HepG2 (cell line): ENCODE results near the gene MTA3. TPM values are rescaled to one million over a fixed set of nuclear protein-coding genes. Genes with fewer than 3 reads are reported as not detected.

Experiments
- ATAC-seq: fragments of 200-7000 bp; cut with Tn5 transposase; 3 replicates; pipeline ENCODE4 v1.9.1; 2020; ENCODE audit warnings: mild to moderate bottlenecking, moderate library complexity
- BruUV-seq: library from RNA; stranded (reverse); fragments of 400-500 nt; replicated peaks from 2 replicates; lab custom pipeline; 2021; lab: Mats Ljungman, UMichigan
- CTCF ChIA-PET: fragments of 300-600 bp; formaldehyde crosslinking; extraction: SDS; loops from one replicate; lab custom pipeline; 2021; ENCODE audit warnings: low total read pairs, inconsistent platforms, low intra/inter-chr PET ratio; lab: Yijun Ruan, JAX
- POLR2A ChIA-PET: fragments of 350-600 bp; sonication (Branson Sonifier 250); formaldehyde crosslinking; loops from one replicate; lab custom pipeline; 2020; ENCODE audit warnings: antibody characterized with exemption, inconsistent platforms; lab: Yijun Ruan, JAX
- DNase-seq: peaks from one replicate; pipeline ENCODE4 v3.0.0-alpha.2; 2015; ENCODE audit warnings: low spot score
- FAIRE-seq: peaks from 3 replicates; lab custom pipeline; 2011; peaks lifted over from hg19 to GRCh38; lab: Jason Lieb, UNC
- H2AFZ ChIP-seq: one replicate; pipeline ENCODE4 v1.6.1; 2011; ENCODE audit warnings: low read length, inconsistent platforms
- H3K27ac ChIP-seq: fragments of 300-600 bp; 3 replicates; pipeline ENCODE4 v1.8.0; 2011; ENCODE audit warnings: mixed run types, mild to moderate bottlenecking, mixed read lengths, low read length, inconsistent platforms; ENCODE audit not compliant: insufficient read depth; ENCODE audit errors: extremely low read length
- H3K27me3 ChIP-seq, 2 experiments: fragments of 200-600 bp in 1 of 2; 2 replicates in 1 of 2; 3 replicates in 1 of 2; pipeline versions ENCODE4 v1.6.0 to v1.8.0; 2011; ENCODE audit warnings: low read length in 2 of 2, mild to moderate bottlenecking in 2 of 2, moderate library complexity in 2 of 2, inconsistent platforms in 1 of 2; ENCODE audit not compliant: insufficient read depth in 2 of 2, control insufficient read depth in 1 of 2
- H3K36me3 ChIP-seq, 2 experiments: fragments of 200-600 bp in 1 of 2; replicated peaks in 1 of 2; 2 replicates in 1 of 2; 3 replicates in 1 of 2; pipeline versions ENCODE4 v1.5.1 to v1.8.0; 2011; ENCODE audit warnings: low read length in 2 of 2, inconsistent platforms in 1 of 2; ENCODE audit not compliant: insufficient read depth in 2 of 2, control insufficient read depth in 1 of 2
- H3K4me1 ChIP-seq: 2 replicates; pipeline ENCODE4 v1.5.1; 2012; ENCODE audit warnings: low read length, inconsistent platforms; ENCODE audit not compliant: insufficient read depth
- H3K4me2 ChIP-seq: 2 replicates; pipeline ENCODE4 v1.6.0; 2011; ENCODE audit warnings: low read depth, low read length, inconsistent platforms
- H3K4me3 ChIP-seq, 3 experiments: fragments of 200-600 bp in 1 of 3; sonication (generic), shearing (Covaris generic) in 1 of 3; replicated peaks in 1 of 3; 2 replicates each; pipeline ENCODE4 v1.5.1; 2011 to 2016; ENCODE audit warnings: low read length in 3 of 3, inconsistent platforms in 2 of 3, low read depth in 2 of 3, mild to moderate bottlenecking in 2 of 3, control low read depth in 1 of 3, mixed read lengths in 1 of 3; ENCODE audit not compliant: insufficient read depth in 1 of 3
- H3K79me2 ChIP-seq: one replicate; pipeline ENCODE4 v1.6.1; 2011; ENCODE audit warnings: low read length, inconsistent platforms; ENCODE audit not compliant: insufficient read depth
- H3K9ac ChIP-seq: 2 replicates; pipeline ENCODE4 v1.6.0; 2011; ENCODE audit warnings: mild to moderate bottlenecking, low read depth, low read length, inconsistent platforms; ENCODE audit not compliant: insufficient read depth
- H3K9me3 ChIP-seq: 2 replicates; pipeline ENCODE4 v1.5.1; 2012; ENCODE audit warnings: mild to moderate bottlenecking, low read length
- H4K20me1 ChIP-seq: 2 replicates; pipeline ENCODE4 v1.6.0; 2011; ENCODE audit warnings: inconsistent platforms, mild to moderate bottlenecking, low read length, moderate library complexity; ENCODE audit not compliant: insufficient read depth
- ADNP ChIP-seq: sonication (generic); formaldehyde crosslinking; IDR thresholded peaks from 2 replicates; pipeline ENCODE4 v1.4.0; 2020; ENCODE audit warnings: missing genetic modification reagents
- ASH2L ChIP-seq: fragments of 300-600, 200-600 bp; sonication (generic); IDR thresholded peaks from 2 replicates; pipeline ENCODE4 v1.7.0; 2017; ENCODE audit warnings: low read depth, mild to moderate bottlenecking, moderate library complexity, mixed read lengths, low read length; ENCODE audit not compliant: insufficient read length
- CCAR2 ChIP-seq: fragments of 200-400 bp; formaldehyde crosslinking; optimal IDR thresholded peaks from 2 replicates; pipeline ENCODE3; 2018; ENCODE audit warnings: low read depth, mild to moderate bottlenecking, low read length, moderate library complexity
- EHMT2 ChIP-seq: fragments of 200-600 bp; sonication (generic); IDR thresholded peaks from 2 replicates; pipeline ENCODE4 v1.7.0; 2017; ENCODE audit warnings: antibody characterized with exemption, low read depth, low read length, borderline replicate concordance
- JUNB ChIP-seq: sonication (generic); formaldehyde crosslinking; IDR thresholded peaks from 2 replicates; pipeline ENCODE4 v1.8.0; 2022; ENCODE audit warnings: missing genetic modification reagents, mild to moderate bottlenecking, borderline replicate concordance
- MYC ChIP-seq: sonication (generic); formaldehyde crosslinking; IDR thresholded peaks from 2 replicates; pipeline ENCODE4 v1.9.0; 2021; ENCODE audit warnings: missing genetic modification reagents, borderline replicate concordance
- NR2F1 ChIP-seq, 2 experiments: fragments of 450-650 bp in 1 of 2; formaldehyde crosslinking in 1 of 2; IDR thresholded peaks; 2 replicates each; pipeline versions ENCODE4 v1.5.0 to v1.6.1; 2016 to 2020; ENCODE audit warnings: mild to moderate bottlenecking in 1 of 2, missing compliant biosample characterization in 1 of 2, missing genetic modification reagents in 1 of 2, moderate library complexity in 1 of 2
- SNRNP70 ChIP-seq: fragments of 200-400 bp; formaldehyde crosslinking; IDR thresholded peaks from 2 replicates; pipeline ENCODE4 v1.6.1; 2017; ENCODE audit warnings: mild to moderate bottlenecking, low read depth, low read length, moderate library complexity
- SP4 ChIP-seq: sonication (generic); formaldehyde crosslinking; IDR thresholded peaks from 2 replicates; pipeline ENCODE4 v1.8.1; 2023; ENCODE audit warnings: mild to moderate bottlenecking, missing genetic modification reagents
- ZNF230 ChIP-seq: sonication (generic); formaldehyde crosslinking; IDR thresholded peaks from 2 replicates; pipeline ENCODE4 v1.4.0; 2020; ENCODE audit warnings: mild to moderate bottlenecking, missing genetic modification reagents
- ZNF619 ChIP-seq: sonication (generic); formaldehyde crosslinking; IDR thresholded peaks from 2 replicates; pipeline ENCODE4 v1.4.0; 2020; ENCODE audit warnings: mild to moderate bottlenecking, missing genetic modification reagents
- ZNF652 ChIP-seq: IDR thresholded peaks from 2 replicates; pipeline ENCODE4 v1.6.1; 2016; ENCODE audit warnings: low read depth, borderline replicate concordance
- WGBS: methylation state at CpG from one replicate; pipeline ENCODE4 v1.1.6; 2017; ENCODE audit warnings: low lambda C conversion rate; 5-methylcytosine and 5-hydroxymethylcytosine counted together
- in situ Hi-C: cut with HindIII; loops from 2 replicates; pipeline ENCODE4 v1.10.0; 2017; ENCODE audit warnings: low pct_unique_long_range_greater_than_20kb; ENCODE audit not compliant: extremely low pct_ligation_motif_present
- intact Hi-C: fragments of 100-400 bp; cut with micrococcal nuclease; formaldehyde crosslinking; loops from one replicate; pipeline ENCODE4 v1.10.0; 2022; ENCODE audit not compliant: unreplicated experiment
- polyA plus RNA-seq, 8 experiments: library from polyadenylated mRNA; depleted of rRNA in 3 of 8; stranded (reverse) in 7 of 8; unstranded in 1 of 8; fragments of >200 nt; fragmentation: Illumina TruSeq in 4 of 8; extraction: Trizol in 4 of 8; gene quantifications; 2 replicates each; pipeline versions ENCODE4 v1.2.1 to v1.2.3, GENCODE V29; 2011 to 2016; ENCODE audit warnings: low read depth in 4 of 8, missing spikeins in 1 of 8, mixed read lengths in 1 of 8; ENCODE audit not compliant: insufficient read depth in 1 of 8
- total RNA-seq, 5 experiments: library from RNA; depleted of rRNA; stranded (reverse); fragments of >200 nt; fragmentation: Illumina TruSeq; extraction: Trizol; gene quantifications; 2 replicates each; pipeline ENCODE4 v1.2.3, GENCODE V29; 2016; ENCODE audit warnings: low read depth in 1 of 5
- TF ChIP-seq, protein P1 (sequence below): sonication (generic); formaldehyde crosslinking; conservative IDR thresholded peaks from 2 replicates; pipeline ENCODE4 v1.8.0; 2022; ENCODE audit warnings: mild to moderate bottlenecking, moderate library complexity, missing genetic modification reagents
- TF ChIP-seq, protein P2 (sequence below): IDR thresholded peaks from 2 replicates; pipeline ENCODE4 v1.6.1; 2012; ENCODE audit warnings: low read depth, low read length, improper control_type of control experiment
- TF ChIP-seq, protein P3 (sequence below): sonication (generic); formaldehyde crosslinking; IDR thresholded peaks from 2 replicates; pipeline ENCODE4 v1.9.0; 2021; ENCODE audit warnings: missing genetic modification reagents, borderline replicate concordance

The MTA3 gene
- total and polyA plus RNA-seq, 2 of the 13 experiments (the other 11 are each of a cell fraction or from before 2014, with no cell fraction given) = 48.8 to 77.8 TPM

DNA sequence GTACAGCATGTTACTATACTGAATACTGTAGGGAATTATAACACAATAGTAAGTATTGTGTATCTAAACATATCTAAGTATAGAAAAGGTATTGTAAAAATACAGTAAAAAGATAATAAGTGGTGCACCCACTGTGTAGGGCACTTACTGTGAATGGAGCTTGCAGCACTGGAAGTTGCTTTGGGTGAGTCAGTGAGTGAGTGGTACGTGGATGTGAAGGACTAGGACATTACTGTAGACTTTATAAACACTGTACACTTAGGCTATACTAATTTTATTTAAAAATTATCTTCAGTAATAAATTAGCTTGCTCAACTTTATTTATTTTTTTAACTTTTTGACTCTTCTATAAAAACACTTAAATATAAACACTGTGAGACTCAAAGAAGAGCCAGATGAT lies 82.6 kb downstream of the MTA3 start:
- intact Hi-C loops (no loop called here), in situ Hi-C loops (loop anchor here (25.0 kb wide), 1 partner anchor 789 kb away; no protein-coding TSS in a partner anchor)
- Histone ChIP-seq H4K20me1 (no peaks in the 10 kb centered on the region; the same call in 1 of the 2 replicates), H3K9ac (no peak overlapping the region), H3K27ac (no peak overlapping the region), H3K4me3 (no peak overlapping the region), H2AFZ (no peak overlapping the region), H3K79me2 (no peaks in the 10 kb centered on the region), H3K9me3 (no peaks in the 10 kb centered on the region), H3K4me1 (peaks cover 18% of the 10 kb centered on the region), H3K27me3 (no peaks in the 10 kb centered on the region), H3K36me3 (peaks cover 0 to 38% of the 10 kb centered on the region in 2 experiments; a peak in 4 of 5 replicates), H3K4me2 (no peak overlapping the region)
- CTCF ChIA-PET = no interaction called here
- no TSS peak for BruUV-seq
- POLR2A ChIA-PET = interaction anchor here (0.6 kb wide), 1 partner anchor 45 kb away, joined by 3 read pairs; no protein-coding TSS in a partner anchor
- ATAC-seq = no peak
- TF ChIP-seq, protein P1, sequence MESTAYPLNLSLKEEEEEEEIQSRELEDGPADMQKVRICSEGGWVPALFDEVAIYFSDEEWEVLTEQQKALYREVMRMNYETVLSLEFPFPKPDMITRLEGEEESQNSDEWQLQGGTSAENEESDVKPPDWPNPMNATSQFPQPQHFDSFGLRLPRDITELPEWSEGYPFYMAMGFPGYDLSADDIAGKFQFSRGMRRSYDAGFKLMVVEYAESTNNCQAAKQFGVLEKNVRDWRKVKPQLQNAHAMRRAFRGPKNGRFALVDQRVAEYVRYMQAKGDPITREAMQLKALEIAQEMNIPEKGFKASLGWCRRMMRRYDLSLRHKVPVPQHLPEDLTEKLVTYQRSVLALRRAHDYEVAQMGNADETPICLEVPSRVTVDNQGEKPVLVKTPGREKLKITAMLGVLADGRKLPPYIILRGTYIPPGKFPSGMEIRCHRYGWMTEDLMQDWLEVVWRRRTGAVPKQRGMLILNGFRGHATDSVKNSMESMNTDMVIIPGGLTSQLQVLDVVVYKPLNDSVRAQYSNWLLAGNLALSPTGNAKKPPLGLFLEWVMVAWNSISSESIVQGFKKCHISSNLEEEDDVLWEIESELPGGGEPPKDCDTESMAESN = no peak
- TF ChIP-seq ZNF652 (CRISPR knock-in tag) (no peak), SP4 (CRISPR knock-in tag) (no peak), EHMT2 (no peak), ADNP (no peak), CCAR2 (no peak), ZNF230 (no peak), ASH2L (no peak), ZNF619 (CRISPR knock-in tag) (no peak), JUNB (no peak), NR2F1 (CRISPR knock-in tag; IDR thresholded peaks at IDR 0.05) (no peak), MYC (CRISPR knock-in tag) (no peak), SNRNP70 (no peak)
- TF ChIP-seq, protein P2, sequence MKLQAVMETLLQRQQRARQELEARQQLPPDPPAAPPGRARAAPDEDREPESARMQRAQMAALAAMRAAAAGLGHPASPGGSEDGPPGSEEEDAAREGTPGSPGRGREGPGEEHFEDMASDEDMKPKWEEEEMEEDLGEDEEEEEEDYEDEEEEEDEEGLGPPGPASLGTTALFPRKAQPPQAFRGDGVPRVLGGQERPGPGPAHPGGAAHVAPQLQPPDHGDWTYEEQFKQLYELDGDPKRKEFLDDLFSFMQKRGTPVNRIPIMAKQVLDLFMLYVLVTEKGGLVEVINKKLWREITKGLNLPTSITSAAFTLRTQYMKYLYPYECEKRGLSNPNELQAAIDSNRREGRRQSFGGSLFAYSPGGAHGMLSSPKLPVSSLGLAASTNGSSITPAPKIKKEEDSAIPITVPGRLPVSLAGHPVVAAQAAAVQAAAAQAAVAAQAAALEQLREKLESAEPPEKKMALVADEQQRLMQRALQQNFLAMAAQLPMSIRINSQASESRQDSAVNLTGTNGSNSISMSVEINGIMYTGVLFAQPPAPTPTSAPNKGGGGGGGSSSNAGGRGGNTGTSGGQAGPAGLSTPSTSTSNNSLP = no peak
- TF ChIP-seq, protein P3, sequence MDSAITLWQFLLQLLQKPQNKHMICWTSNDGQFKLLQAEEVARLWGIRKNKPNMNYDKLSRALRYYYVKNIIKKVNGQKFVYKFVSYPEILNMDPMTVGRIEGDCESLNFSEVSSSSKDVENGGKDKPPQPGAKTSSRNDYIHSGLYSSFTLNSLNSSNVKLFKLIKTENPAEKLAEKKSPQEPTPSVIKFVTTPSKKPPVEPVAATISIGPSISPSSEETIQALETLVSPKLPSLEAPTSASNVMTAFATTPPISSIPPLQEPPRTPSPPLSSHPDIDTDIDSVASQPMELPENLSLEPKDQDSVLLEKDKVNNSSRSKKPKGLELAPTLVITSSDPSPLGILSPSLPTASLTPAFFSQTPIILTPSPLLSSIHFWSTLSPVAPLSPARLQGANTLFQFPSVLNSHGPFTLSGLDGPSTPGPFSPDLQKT (CRISPR knock-in tag) = no peak
- DNase-seq = no peak
- FAIRE-seq = no peak
- WGBS = 95% methylated on average over 1 of the region's 1 CpG
